Measurements from ENCODE around the gene EML4. TPM values are rescaled to one million over a fixed set of nuclear protein-coding genes. Genes with fewer than 3 reads are reported as not detected.
"Not testable (repeated sequence)": the region's sequence is repeated elsewhere in the genome, so short reads cannot be mapped to it uniquely, and the experiment has no call there.

The EML4 gene
- total RNA-seq, 1 donor = 178 TPM

DNA sequence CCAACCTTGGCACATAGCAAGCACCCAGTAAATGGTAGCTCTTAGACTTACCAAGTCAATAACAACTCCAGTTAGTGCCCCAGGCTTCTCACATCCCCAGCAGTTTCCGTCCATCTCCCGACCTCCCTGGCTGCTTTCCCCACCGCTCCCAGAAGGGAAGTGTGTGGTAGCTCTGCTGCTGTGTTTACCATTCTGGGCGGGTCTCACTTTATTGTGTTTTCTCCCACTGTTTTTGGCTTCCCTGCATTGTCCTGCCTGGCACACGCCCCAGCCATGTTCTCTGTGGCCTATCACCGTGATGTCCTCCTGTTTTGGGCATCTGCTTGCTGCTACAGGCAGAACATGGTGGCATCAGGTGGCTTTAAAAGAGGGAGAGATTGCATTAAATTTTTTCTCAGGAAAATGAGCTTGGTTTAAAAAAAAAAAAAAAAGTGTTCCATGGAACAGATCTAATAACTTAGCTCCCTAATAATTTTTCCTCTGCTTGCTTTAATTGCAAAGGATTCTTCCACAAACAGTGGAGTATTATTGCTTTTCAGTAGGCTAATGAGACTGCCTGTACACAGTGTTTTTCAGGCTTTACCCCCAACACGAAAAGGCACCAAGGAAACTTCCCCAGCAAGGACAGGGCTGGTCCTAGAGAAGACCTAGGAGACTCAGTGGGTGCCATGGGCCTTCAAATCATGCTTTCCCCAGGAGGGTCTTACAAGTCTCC is 199.8 kb downstream of the EML4 start:
- Histone ChIP-seq H3K27me3 (ENCODE audit: insufficient read depth, low read length) (peaks cover 3% of the 10 kb centered on the region), H3K4me1 (ENCODE audit: insufficient read depth, low read length) (no peaks in the 10 kb centered on the region), H3K4me3 (ENCODE audit: low read length) (no peak overlapping the region), H3K9me3 (ENCODE audit: low read depth, low read length) (no peaks in the 10 kb centered on the region)

DNA sequence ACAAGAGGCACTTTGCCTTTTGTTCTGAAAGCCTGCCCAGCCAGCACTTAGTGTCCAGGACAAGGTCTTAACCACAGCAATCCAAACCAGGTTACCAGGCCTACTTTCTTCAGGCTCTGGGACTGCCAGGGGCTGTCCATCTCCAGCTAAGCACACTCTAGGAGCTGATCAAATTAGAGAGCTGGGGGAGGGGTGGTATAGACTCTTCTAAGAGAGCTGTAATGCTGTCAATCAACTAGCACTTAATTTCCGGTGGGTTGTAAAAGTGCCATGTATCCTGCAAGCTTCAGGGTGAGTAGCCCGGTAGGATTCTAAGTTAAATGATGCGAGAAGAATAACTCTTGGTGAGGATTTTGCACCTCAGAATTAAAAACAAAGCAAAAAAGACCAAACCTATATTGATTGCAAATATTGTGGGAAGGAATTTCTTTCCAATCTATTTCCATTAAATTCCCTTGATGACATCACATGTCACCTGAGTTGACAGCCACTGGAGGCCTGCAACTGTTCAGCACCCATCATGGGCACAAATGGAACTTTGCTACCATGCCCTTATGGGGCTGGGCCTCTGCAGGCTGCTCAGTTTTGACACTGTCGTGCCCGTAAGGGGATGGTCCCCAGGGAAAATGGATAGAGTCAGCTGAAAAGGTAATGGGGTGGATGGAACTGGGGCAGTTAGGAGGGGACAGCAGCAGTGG is 200.5 kb downstream of the EML4 start:
- Histone ChIP-seq H3K27me3 (ENCODE audit: insufficient read depth, low read length) (peaks cover 1% of the 10 kb centered on the region), H3K4me1 (ENCODE audit: insufficient read depth, low read length) (no peaks in the 10 kb centered on the region), H3K9me3 (ENCODE audit: low read depth, low read length) (no peaks in the 10 kb centered on the region), H3K4me3 (ENCODE audit: low read length) (no peak overlapping the region)

DNA sequence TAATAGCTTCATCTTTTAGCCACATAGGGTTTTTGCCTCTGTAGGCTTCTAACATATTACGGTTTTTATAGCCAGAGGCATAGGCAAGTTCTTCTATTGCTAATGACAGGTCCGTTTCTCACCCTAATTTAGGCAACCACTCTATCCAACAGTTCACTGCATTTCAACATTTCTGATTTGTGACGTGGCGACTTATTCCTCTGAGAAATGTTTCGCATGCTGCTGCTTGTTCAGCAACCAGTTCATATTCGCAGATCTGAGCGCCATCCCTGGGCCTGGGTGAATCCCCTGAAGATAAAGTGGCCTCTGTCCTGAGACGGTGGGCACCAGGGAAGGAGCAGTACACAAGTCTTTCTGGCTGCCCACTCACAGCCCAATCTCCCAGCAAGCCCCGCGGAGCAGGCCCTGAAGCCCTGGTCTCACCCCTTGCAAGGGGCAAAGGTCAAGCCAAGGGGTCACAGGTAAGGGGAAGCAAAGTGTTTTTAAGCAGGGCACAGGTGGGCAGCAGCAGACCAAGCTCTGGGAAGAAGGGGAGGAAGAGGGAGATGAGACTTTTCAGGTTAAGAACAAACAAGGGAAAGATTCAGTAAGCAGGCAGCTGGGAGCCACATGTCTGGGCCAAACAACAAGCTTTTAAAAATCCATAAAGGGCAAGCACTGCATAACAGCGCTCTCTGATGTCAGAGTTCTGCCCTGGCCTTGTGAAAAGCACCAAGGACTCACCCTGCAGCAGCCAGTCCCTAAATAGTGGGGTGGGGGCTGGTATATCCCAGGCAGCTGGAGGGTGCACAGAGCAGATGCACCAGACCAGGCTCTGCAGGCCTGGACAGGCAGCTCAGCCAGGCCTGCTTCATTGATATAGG is 202.7 kb downstream of the EML4 start:
- no peak overlapping the region for H3K4me3 ChIP-seq (ENCODE audit: low read length)
- H3K4me1 ChIP-seq (ENCODE audit: insufficient read depth, low read length) = no peaks in the 10 kb centered on the region
- no peaks in the 10 kb centered on the region for H3K9me3 ChIP-seq (ENCODE audit: low read depth, low read length)
- H3K27me3 ChIP-seq (ENCODE audit: insufficient read depth, low read length) = no peaks in the 10 kb centered on the region

DNA sequence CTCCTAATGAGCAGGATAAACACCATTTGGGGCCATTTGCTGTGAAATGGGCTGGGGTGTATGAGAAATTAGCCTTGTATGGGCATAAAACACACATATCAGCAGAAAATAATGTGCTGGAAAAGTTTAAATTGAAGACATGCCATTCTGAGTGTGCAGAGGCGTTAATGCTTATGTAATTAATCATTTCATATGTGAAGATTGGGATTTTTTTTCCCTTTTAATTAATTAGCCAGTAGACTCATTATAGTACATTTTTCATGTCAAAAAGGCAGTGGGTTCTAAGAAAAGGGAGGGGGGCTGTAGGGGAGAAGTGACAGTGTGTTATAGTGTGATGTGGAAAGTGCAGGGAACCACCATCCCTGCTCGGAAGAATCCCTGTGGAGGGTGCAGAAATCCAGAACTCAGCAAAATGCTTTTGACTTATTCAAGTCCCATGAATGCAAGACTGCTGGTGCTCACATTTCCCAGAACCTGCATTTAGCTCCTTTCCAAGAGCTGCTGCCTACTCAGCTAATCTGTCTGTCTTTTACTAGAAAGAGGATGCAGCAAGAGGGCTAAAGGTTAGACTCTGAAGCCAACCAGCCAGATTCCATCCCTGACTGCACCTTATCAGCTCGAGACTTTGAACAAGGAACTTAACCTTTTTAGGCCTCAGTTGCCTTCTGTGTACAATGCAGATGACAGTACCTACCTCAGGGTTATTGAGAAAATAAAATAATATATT is 203.5 kb downstream of the EML4 start:
- Histone ChIP-seq H3K4me1 (ENCODE audit: insufficient read depth, low read length) (no peaks in the 10 kb centered on the region), H3K4me3 (ENCODE audit: low read length) (no peak overlapping the region), H3K27me3 (ENCODE audit: insufficient read depth, low read length) (no peaks in the 10 kb centered on the region), H3K9me3 (ENCODE audit: low read depth, low read length) (no peaks in the 10 kb centered on the region)

GRCh38 chr2:42376758-42377157 is 207.6 kb downstream of the EML4 start:
- Histone ChIP-seq H3K4me1 (ENCODE audit: insufficient read depth, low read length) (no peaks in the 10 kb centered on the region), H3K9me3 (ENCODE audit: low read depth, low read length) (no peaks in the 10 kb centered on the region), H3K4me3 (ENCODE audit: low read length) (no peak overlapping the region), H3K27me3 (ENCODE audit: insufficient read depth, low read length) (no peaks in the 10 kb centered on the region)

- Histone ChIP-seq H3K4me1 (ENCODE audit: insufficient read depth, low read length) (no peaks in the 10 kb centered on the region), H3K9me3 (ENCODE audit: low read depth, low read length) (no peaks in the 10 kb centered on the region), H3K4me3 (ENCODE audit: low read length) (no peak overlapping the region), H3K27me3 (ENCODE audit: insufficient read depth, low read length) (no peaks in the 10 kb centered on the region)
Observed at GRCh38 chr2:42378415-42378814, 209.3 kb downstream of the EML4 start.

DNA sequence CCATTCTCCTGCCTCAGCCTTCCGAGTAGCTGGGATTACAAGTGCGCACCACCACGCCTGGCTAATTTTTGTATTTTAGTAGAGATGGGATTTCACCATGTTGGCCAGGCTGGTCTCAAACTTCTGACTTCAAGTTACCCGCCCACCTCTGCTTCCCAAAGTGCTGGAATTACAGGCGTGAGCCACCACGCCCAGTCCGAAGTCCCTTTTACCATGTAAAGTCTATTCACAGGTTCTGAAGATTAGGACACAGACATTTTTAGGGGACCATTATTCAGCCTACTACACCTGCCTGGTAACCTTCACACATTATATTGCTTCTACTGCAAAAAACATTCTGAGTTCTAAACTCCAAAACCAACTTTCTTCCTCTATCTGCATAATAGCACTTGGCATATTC is 210.9 kb downstream of the EML4 start:
- not testable (repeated sequence) for H3K9me3 ChIP-seq (ENCODE audit: low read depth, low read length); H3K4me3 ChIP-seq (ENCODE audit: low read length); H3K27me3 ChIP-seq (ENCODE audit: insufficient read depth, low read length); H3K4me1 ChIP-seq (ENCODE audit: insufficient read depth, low read length)

- H3K9me3 ChIP-seq (ENCODE audit: low read depth, low read length) = no peaks in the 10 kb centered on the region
- H3K4me1 ChIP-seq (ENCODE audit: insufficient read depth, low read length) = no peaks in the 10 kb centered on the region
- no peaks in the 10 kb centered on the region for H3K27me3 ChIP-seq (ENCODE audit: insufficient read depth, low read length)
- no peak overlapping the region for H3K4me3 ChIP-seq (ENCODE audit: low read length)
Observed at GRCh38 chr2:42382144-42382543, 213.0 kb downstream of the EML4 start.

Other genes with a start within 250 kb of the EML4 start
- not detected for gene PKDCC, start 121.3 kb upstream of the EML4 start, total RNA-seq
- gene COX7A2L, start 191.9 kb downstream of the EML4 start, total RNA-seq = 135 TPM